Measurements from ENCODE around the gene UBE2G1.
A peak's percentile ranks its signal among the peaks of the same experiment; 100 is the strongest.

Gene UBE2G1

DNA sequence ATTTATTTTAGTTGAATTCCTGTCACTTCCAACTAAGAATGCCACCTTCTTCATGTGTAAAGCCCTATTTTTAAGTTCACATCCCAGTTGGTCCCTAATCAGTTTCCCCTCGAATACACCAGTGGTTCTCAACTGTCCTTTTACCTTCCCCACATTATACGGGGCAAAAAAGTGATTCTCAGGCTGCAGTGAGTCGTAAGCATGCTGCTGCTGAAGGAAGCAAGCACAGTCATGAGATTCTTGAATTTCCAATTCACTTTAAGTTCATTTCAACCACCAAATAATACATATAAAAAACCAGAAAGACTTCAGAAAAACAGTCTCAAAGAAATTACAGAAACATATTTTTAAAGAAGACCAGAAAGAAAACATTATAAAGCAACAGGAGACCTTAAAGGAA is 47.9 kb downstream of the UBE2G1 start:
- DNase-seq: no peak
- TF ChIP-seq, protein P1, sequence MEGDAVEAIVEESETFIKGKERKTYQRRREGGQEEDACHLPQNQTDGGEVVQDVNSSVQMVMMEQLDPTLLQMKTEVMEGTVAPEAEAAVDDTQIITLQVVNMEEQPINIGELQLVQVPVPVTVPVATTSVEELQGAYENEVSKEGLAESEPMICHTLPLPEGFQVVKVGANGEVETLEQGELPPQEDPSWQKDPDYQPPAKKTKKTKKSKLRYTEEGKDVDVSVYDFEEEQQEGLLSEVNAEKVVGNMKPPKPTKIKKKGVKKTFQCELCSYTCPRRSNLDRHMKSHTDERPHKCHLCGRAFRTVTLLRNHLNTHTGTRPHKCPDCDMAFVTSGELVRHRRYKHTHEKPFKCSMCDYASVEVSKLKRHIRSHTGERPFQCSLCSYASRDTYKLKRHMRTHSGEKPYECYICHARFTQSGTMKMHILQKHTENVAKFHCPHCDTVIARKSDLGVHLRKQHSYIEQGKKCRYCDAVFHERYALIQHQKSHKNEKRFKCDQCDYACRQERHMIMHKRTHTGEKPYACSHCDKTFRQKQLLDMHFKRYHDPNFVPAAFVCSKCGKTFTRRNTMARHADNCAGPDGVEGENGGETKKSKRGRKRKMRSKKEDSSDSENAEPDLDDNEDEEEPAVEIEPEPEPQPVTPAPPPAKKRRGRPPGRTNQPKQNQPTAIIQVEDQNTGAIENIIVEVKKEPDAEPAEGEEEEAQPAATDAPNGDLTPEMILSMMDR (IDR thresholded peaks at IDR 0.05): no peak
- Mint-ChIP-seq H3K27me3 (ENCODE audit: low read depth, poor library complexity) (no peaks in the 10 kb centered on the region), H3K27ac (peak overlapping the region; percentile 95), H3K4me1 (peaks cover 38% of the 10 kb centered on the region), H3K4me3 (no peak overlapping the region), H3K9me3 (peaks cover 24% of the 10 kb centered on the region), H3K36me3 (ENCODE audit: low read depth) (peaks cover 27% of the 10 kb centered on the region)

DNA sequence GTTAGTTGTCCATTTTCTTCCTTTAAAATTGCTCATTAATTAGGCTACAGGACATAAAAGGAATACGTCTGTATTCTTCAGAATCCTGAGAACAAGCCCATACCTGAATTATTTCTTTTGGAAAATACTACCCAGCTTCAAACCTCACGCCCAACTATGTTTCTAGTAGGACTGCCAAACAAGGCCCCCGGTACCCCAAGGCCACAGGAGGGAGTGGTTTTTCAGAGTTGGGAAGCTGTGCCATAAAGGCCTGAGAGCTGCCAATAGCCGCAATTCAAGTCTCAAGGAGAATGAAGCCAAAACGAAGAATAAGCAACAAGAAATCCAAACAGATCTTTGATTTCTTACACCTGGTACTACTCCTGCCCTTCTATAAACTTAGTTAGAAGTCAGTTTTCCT is 48.3 kb downstream of the UBE2G1 start:
- H3K4me3 Mint-ChIP-seq: no peak overlapping the region
- H3K36me3 Mint-ChIP-seq (ENCODE audit: low read depth): peaks cover 31% of the 10 kb centered on the region
- H3K27ac Mint-ChIP-seq: peak overlapping the region; percentile 95
- peaks cover 38% of the 10 kb centered on the region for H3K4me1 Mint-ChIP-seq
- H3K27me3 Mint-ChIP-seq (ENCODE audit: low read depth, poor library complexity): no peaks in the 10 kb centered on the region
- TF ChIP-seq, protein P1 (IDR thresholded peaks at IDR 0.05): no peak
- peaks cover 28% of the 10 kb centered on the region for H3K9me3 Mint-ChIP-seq
- DNase-seq: no peak

DNA sequence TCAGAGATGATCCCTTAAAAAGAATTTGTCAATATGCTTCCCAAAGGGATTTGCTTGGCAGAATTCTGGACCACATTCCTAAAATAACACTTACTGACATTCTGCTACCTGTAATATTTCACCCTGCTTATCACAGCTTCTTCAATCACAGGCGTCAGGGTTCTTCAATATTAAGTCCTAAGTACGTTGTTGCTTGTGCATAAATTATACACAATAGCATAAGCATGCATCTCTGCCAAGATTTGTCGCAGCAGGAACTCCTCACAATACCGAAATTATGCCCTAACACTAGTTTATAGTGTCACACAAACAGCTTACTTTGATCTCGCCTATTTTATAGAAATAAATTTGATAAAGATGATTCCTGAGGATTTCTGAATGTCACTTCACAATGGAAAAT is 48.9 kb downstream of the UBE2G1 start:
- H3K36me3 Mint-ChIP-seq (ENCODE audit: low read depth): peaks cover 37% of the 10 kb centered on the region
- H3K27me3 Mint-ChIP-seq (ENCODE audit: low read depth, poor library complexity): no peaks in the 10 kb centered on the region
- peak overlapping the region; percentile 95 for H3K27ac Mint-ChIP-seq
- H3K4me1 Mint-ChIP-seq: peaks cover 38% of the 10 kb centered on the region
- H3K4me3 Mint-ChIP-seq: no peak overlapping the region
- DNase-seq: no peak
- TF ChIP-seq, protein P1 (IDR thresholded peaks at IDR 0.05): no peak
- H3K9me3 Mint-ChIP-seq: peaks cover 34% of the 10 kb centered on the region

DNA sequence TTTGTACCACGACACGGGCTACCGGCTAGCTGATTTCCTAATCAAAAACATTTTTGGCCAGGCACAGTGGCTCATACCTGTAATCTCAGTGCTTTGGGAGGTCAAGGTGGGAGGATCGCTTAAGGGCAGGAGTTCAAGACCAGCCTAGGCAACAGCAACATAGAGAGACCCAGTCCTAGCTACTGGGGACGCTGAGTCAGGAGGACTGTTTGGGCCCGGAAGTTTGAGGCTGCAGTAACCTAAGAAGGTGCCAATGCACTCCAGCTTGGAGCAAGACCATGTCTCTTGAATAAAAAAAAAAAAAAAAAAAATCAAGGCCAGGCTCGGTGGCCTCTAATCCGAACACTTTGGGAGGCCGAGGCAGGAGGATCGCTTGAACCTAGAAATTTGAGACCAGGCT is 49.8 kb downstream of the UBE2G1 start:
- H3K4me1 Mint-ChIP-seq: peaks cover 38% of the 10 kb centered on the region
- no peak for DNase-seq
- H3K27me3 Mint-ChIP-seq (ENCODE audit: low read depth, poor library complexity): peaks cover 2% of the 10 kb centered on the region
- no peak overlapping the region for H3K27ac Mint-ChIP-seq
- TF ChIP-seq, protein P1 (IDR thresholded peaks at IDR 0.05): no peak
- H3K36me3 Mint-ChIP-seq (ENCODE audit: low read depth): peaks cover 47% of the 10 kb centered on the region
- peaks cover 43% of the 10 kb centered on the region for H3K9me3 Mint-ChIP-seq
- no peak overlapping the region for H3K4me3 Mint-ChIP-seq

DNA sequence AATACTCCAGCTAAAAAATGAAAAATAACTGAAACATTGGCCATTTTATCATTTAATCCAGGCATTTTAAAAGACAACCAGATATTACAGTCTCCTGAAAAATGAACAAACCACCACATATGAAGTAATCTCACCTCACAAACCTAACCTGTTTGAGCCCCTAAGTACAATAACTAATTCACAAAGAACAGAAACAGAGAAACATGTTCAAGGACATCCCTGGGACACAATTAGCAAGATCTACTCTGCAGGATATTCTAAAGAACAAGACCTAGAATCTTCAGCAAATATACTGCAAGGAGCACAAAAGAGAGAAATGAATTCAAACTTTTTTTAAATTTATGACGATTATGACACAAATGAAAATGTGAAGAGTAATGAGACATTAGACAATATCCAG is 51.9 kb downstream of the UBE2G1 start:
- TF ChIP-seq, protein P1 (IDR thresholded peaks at IDR 0.05): no peak
- Mint-ChIP-seq H3K4me3 (no peak overlapping the region), H3K9me3 (peaks cover 57% of the 10 kb centered on the region), H3K27ac (peak overlapping the region; percentile 39), H3K4me1 (peaks cover 38% of the 10 kb centered on the region), H3K27me3 (ENCODE audit: low read depth, poor library complexity) (peaks cover 2% of the 10 kb centered on the region), H3K36me3 (ENCODE audit: low read depth) (peaks cover 66% of the 10 kb centered on the region)
- DNase-seq: no peak

DNA sequence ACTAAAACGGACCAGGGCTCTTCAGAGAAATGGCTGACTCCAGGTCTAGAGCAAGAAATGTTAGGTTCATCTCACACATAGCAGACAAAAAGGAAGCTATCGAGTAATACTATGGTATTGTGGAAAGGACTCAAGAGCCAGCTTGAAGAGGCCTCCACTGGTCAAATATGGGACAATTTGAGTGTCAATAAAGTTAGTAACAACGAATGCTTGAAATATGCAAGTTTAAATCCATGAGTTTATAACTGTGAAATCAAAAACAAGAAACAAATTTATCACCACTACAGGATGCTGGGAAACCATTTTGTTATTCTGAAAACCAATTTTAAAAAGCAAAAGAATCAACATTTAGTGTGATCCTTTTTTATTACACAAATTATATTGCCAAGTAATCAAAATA is 52.3 kb downstream of the UBE2G1 start:
- TF ChIP-seq, protein P1 (IDR thresholded peaks at IDR 0.05): no peak
- Mint-ChIP-seq H3K27me3 (ENCODE audit: low read depth, poor library complexity) (peaks cover 2% of the 10 kb centered on the region), H3K36me3 (ENCODE audit: low read depth) (peaks cover 68% of the 10 kb centered on the region), H3K27ac (no peak overlapping the region), H3K4me3 (no peak overlapping the region), H3K9me3 (peaks cover 57% of the 10 kb centered on the region), H3K4me1 (peaks cover 34% of the 10 kb centered on the region)
- no peak for DNase-seq
